DND-41 (cell line): ENCODE results near the gene PXT1.

ENCODE experiments used
- CTCF ChIP-seq: IDR thresholded peaks from 2 replicates; pipeline ENCODE4 v1.5.1; 2012; ENCODE audit warnings: borderline replicate concordance, low read length, moderate library complexity, mild to moderate bottlenecking; ENCODE audit not compliant: poor library complexity, severe bottlenecking; ENCODE audit errors: extremely low read depth
- EZH2 ChIP-seq: IDR thresholded peaks from 3 replicates; pipeline ENCODE4 v1.6.1; 2012; ENCODE audit warnings: borderline replicate concordance, low read depth, mild to moderate bottlenecking, moderate library complexity, low read length, inconsistent platforms; ENCODE audit not compliant: severe bottlenecking

GRCh38 chr6:36414481-36414880 is 28.2 kb downstream of the PXT1 start:
- TF ChIP-seq CTCF (no peak), EZH2 (no peak)
